GM19324 (cell line): ENCODE results near the gene RXRG.

Experiments
- ATAC-seq: cut with Tn5 transposase; IDR thresholded peaks from one replicate; pipeline ENCODE4 v1.9.1; 2021; ENCODE audit warnings: mild to moderate bottlenecking, moderate library complexity; ENCODE audit not compliant: unreplicated experiment, low FRiP score

RXRG gene

DNA sequence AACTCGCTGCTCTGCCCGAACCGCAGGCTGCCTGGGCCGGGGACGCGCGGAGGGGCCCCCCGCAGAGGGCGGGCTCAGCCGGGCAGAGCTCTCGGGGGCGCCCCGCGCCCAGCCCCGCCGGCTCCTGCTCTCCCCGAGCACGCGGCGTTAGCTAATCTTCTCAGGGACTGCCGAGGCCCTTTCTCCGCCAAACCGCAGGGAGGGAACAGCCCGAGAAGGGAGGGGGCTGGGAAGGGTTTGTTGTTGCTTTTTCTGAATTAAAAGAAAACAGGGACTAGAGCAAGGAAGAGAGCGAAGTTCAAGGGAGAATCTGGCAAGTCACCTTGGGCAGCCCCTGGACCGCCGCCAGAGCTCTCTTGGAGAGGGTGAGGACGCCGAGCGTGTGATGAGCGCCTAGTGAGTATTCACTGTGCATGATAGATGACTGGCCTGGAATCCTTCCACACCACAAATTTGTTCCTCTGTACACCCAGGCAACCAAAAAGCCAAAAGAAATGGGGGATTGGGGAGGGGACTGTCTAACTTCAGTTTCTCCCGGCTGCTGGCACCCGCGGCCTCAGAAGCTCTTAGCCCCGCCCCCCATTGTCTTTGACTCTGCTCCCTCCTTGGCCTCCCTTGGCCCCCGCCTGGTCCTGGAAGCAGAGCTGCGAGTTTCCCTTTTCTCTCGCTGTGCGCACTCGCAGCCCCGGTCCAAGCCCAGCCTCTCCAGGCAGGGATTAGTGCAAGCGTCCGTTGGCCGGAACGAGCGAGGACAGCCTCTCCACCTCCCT lies 68.7 kb downstream of the RXRG start:
- no peak for ATAC-seq

GRCh38 chr1:165375623-165376022 lies 69.3 kb downstream of the RXRG start:
- ATAC-seq = no peak

GRCh38 chr1:165371588-165372225 lies 73.2 kb downstream of the RXRG start:
- no peak for ATAC-seq

DNA sequence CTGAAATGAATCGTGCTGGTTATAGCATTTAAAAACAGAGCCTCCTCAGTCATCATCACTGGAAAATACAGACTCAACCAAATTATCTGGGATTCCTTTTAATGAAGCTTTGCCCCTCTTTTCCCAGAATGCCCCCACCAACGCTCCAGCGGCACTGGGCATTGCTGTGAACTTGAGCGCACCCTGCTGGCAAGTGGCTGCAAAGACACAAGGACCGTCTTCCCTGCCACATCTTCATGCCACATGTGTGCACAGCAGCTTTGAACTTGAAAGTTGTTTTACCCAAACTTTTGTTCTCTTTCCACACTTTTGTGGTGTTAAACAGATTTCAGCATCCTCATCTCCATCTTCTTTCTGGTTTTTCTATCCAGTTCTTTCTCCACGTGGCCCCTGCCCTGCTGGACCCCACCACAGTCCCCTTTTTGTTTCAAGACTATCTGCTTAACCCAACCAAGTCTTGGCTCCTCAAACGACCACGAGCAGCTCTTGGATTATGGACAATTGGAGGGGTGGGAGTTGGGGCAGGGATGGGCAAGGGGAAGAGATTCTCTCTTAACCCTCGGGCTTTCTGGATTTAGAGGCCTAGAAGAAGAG lies 75.6 kb downstream of the RXRG start:
- ATAC-seq = no peak

DNA sequence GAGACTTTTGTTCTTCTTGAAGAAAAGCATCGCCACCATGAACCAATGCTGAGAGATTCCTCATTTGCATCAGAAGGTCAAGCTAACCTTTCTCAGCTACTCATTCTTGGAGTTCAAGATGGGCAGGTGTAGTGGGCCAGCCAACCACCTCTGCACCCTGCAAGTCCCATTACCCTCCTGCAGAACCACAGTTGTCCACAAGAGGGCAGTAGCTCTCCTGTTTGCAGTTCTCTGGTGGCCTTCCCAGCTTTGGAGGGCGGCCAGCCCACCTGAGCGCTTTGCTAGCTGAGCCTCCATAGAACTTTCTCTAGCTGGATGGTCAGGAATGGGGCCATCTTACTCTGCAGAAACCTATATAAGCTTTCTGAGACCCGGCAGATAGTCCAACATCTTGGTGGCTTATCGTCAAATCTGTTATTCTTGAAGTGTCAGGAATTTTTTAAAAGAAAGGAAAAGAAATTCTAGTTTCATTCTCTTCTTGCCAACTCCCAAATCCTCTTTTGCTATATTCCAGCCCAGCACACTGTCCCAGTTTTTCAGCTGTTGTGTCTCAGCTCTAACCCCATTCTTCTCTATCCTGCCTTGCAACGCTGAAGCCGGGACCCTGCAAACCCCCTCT lies 77.4 kb downstream of the RXRG start:
- peak; percentile 56 for ATAC-seq

DNA sequence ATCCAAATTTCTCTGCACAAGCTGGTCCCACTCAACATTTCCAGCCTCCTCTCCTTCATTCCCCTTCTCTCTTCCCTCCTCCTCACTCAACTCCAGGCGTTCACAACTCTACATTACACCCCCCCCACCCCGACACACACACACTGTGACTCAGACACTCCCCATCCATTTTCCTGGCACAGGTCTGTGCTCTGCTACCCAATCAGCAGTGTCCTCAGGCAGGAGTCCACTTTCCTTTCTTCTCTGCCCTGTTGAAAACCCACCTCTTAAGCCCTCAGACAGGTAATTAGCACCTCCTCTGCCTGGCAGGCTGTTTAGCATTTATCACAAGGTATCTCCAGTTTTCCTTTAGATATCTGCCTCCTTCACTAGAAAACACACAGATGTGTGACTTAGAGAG lies 79.6 kb downstream of the RXRG start:
- no peak for ATAC-seq

DNA sequence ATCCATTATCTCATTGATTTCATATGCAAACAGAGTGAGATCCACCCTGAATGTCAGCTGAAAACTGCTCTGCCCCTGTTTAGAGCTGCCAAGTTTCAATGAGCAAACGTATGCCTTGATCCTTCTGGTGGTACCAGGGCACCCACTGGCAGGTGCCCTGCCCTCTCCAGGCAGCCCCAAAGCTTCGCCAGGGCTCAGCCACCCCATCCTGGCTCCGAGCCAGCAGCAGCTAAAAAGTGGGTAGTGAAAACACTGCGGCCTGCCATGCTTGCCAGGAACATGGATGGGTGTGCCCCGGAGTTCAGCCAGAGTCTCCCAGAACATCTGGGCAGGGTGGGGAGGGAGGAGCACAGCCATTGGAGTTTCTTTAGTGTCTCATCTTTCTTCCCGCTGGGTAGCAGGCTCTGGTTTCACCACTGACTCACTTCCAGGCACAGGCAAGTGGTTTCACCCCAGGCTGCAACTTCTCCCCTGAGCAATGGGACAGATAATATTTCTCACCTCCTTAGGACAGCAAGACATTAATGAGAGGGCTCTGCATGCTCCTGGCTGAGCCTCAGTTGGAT lies 80.3 kb downstream of the RXRG start:
- ATAC-seq = no peak

DNA sequence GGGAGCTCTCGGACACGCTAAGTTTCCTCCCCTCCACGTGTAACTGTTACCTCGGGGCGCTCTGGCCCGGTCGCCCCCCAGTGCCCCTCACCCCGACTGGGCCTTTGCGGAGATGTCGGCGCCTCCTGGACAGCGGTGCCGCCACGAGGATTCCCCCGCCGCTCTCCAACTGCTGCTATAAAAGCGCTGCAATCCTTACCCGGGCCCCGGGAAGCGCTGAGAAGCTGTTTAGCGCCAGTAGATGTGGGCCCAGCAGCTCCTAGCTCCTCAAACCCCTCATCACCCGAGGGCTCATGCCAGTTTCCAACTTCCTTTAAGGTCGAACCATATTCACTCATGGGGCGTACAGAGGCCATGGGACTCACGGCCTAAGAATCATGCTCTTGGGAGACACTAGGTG lies 88.0 kb downstream of the RXRG start:
- no peak for ATAC-seq

GRCh38 chr1:165355977-165356811 lies 88.7 kb downstream of the RXRG start, which contains the start of gene LMX1A:
Gene LMX1A, minus strand, starts transcription at chr1:165356715. Its CDS starts 1,156 bp downstream, at chr1:165355559.
- no peak for ATAC-seq

DNA sequence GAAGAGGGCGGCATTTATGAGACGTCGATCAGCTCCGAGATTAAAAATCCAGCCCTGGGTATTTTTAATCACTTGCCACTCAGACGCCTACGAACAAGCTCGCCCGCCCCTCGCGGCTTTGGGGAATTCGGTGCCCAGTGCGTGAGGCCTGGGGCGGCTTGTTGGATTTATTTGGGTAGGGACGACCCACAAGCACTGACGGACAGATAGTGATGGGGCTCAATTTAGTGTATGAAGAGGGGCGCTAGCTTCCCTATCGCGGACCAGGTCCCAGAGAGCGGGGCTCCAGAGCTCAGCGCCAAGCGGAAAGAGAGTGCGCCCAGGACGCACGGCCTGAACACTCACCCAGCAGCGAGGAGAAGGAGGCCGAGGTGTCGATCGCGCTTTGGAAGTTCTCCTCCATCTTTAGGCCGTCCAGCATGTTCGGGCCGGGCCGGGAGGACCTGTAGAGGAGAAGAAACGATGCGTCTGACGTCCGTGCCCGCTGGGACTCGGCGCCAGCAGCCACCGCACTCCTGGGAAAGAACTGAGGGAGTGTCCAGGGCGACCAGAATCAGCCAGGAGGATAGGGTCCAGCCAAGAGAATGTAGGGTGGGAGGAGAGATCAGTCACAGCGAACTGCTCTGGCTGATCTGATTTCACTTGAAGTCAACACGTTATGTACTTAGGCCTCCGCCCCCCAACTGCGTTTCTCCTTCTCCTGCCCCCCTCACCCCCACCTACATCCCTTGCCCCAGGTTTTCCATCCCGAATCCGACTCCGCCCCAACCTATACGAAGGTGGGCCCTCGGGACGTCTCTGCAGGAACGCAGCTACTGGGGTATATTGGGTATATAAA lies 89.6 kb downstream of the RXRG start:
- no peak for ATAC-seq

- no peak for ATAC-seq
Measured at GRCh38 chr1:165354739-165355138, 90.2 kb downstream of the RXRG start.

DNA sequence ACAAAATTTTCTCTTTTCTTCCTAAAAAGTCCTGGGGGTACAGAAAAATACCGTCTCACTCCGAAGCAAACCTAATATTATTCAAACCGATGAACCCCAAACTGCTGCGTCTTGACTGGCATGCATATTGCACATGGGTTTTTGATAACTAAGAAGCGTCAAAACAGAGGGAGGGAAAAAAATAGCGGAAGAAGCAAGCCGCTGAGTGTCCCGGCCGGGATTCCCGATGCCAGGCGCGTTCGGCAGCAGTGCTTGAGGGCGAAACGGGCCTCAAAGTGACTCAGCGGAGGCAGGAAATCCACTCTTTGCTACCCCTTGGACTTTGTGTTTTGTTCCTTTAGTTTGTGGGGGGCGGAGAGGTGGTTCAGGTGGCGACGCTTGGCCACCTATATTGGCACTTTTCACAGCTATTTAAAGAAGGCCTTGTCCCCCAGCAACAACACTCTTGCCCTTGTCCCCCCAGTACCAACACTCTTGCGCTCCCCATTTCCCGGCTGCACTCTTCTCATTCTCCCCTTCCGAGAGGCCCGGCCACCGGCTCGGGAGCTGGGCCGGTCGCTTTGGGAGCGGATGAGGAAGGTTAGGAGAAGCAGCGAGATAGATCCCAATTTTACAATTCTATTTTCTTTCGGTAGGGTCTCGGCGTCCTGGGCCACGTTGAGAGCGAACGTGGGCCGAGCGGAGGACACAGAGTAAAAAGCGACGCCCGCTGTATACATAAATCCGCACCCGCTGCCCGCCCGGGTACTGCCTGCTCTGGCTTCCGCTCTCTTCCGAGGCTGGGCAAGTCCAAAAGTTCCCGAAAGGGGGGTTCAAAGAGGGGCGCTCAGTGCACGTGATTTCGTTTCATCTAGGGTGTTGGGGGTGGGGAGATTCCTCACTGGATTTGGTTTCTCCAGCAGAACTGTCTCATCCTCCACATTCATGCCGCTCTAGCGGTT lies 90.9 kb downstream of the RXRG start:
- ATAC-seq = no peak

- no peak for ATAC-seq
Measured at GRCh38 chr1:165352442-165353293, 92.3 kb downstream of the RXRG start.

GRCh38 chr1:165351863-165352441 lies 93.0 kb downstream of the RXRG start:
- ATAC-seq = no peak
